HepG2 (cell line): ENCODE results near the gene CAPN2.

Experiments
- ATRX ChIP-seq: sonication (generic); formaldehyde crosslinking; IDR thresholded peaks from 2 replicates; pipeline ENCODE4 v1.4.0; 2020; ENCODE audit warnings: missing genetic modification reagents, borderline replicate concordance
- CBFB ChIP-seq: sonication (generic); formaldehyde crosslinking; IDR thresholded peaks from 2 replicates; pipeline ENCODE4 v1.4.0; 2020; ENCODE audit warnings: missing genetic modification reagents
- CREB1 ChIP-seq, 2 experiments: fragments of 450-650 bp in 1 of 2; IDR thresholded peaks; 2 replicates each; pipeline ENCODE4 v1.6.1; 2016 to 2017; ENCODE audit warnings: control low read depth in 1 of 2, mild to moderate bottlenecking in 1 of 2, missing compliant biosample characterization in 1 of 2, missing genetic modification characterization in 1 of 2
- CTCF ChIP-seq: sonication (generic); formaldehyde crosslinking; IDR thresholded peaks from 2 replicates; pipeline ENCODE4 v1.5.0; 2020; ENCODE audit warnings: mild to moderate bottlenecking, missing genetic modification reagents, moderate library complexity
- KDM4B ChIP-seq: sonication (generic); formaldehyde crosslinking; IDR thresholded peaks from 2 replicates; pipeline ENCODE4 v1.4.0; 2020; ENCODE audit warnings: missing genetic modification reagents
- MAFK ChIP-seq, 2 experiments: IDR thresholded peaks in 1 of 2; conservative IDR thresholded peaks in 1 of 2; 2 replicates each; pipeline ENCODE4 v1.6.1; 2011; ENCODE audit warnings: improper control_type of control experiment in 2 of 2, low read length in 2 of 2
- NR2F1 ChIP-seq, 2 experiments: fragments of 450-650 bp in 1 of 2; formaldehyde crosslinking in 1 of 2; IDR thresholded peaks; 2 replicates each; pipeline versions ENCODE4 v1.5.0 to v1.6.1; 2016 to 2020; ENCODE audit warnings: mild to moderate bottlenecking in 1 of 2, missing compliant biosample characterization in 1 of 2, missing genetic modification reagents in 1 of 2, moderate library complexity in 1 of 2
- POLR2AphosphoS2 ChIP-seq: IDR thresholded peaks from 2 replicates; pipeline ENCODE4 v1.6.1; 2011; ENCODE audit warnings: low read depth, low read length, improper control_type of control experiment
- RELA ChIP-seq: sonication (generic); formaldehyde crosslinking; IDR thresholded peaks from 2 replicates; pipeline ENCODE4 v1.4.0; 2020; ENCODE audit warnings: missing genetic modification reagents
- SMARCE1 ChIP-seq: fragments of 450-650 bp; IDR thresholded peaks from 2 replicates; pipeline ENCODE4 v1.6.1; 2017; ENCODE audit warnings: borderline replicate concordance
- SMC3 ChIP-seq: IDR thresholded peaks from 2 replicates; pipeline ENCODE4 v1.6.1; 2011; ENCODE audit warnings: low read length, improper control_type of control experiment
- TARDBP ChIP-seq: sonication (generic); formaldehyde crosslinking; IDR thresholded peaks from 2 replicates; pipeline ENCODE4 v1.8.0; 2022; ENCODE audit warnings: mild to moderate bottlenecking, missing genetic modification reagents
- TCF7L2 ChIP-seq: IDR thresholded peaks from 2 replicates; pipeline ENCODE4 v1.6.1; 2011; ENCODE audit warnings: mild to moderate bottlenecking, low read depth, low read length, moderate library complexity

- TF ChIP-seq NR2F1 (CRISPR knock-in tag; IDR thresholded peaks at IDR 0.05) (no peak), CBFB (no peak), TARDBP (CRISPR knock-in tag) (no peak), RELA (CRISPR knock-in tag) (no peak), KDM4B (CRISPR knock-in tag) (no peak), MAFK (conservative IDR thresholded peaks at IDR 0.05 in 1 of 2, IDR thresholded peaks at IDR 0.05 in 1 of 2; ENCODE audit: low read length in 2 of 2) (no peak), SMC3 (no peak), CREB1 (IDR thresholded peaks at IDR 0.05) (no peak), CREB1 (CRISPR knock-in tag; IDR thresholded peaks at IDR 0.05) (no peak), CTCF (CRISPR knock-in tag) (no peak), POLR2AphosphoS2 (no peak), ATRX (CRISPR knock-in tag) (no peak), TCF7L2 (no peak), SMARCE1 (no peak)
These were observed 7.1 kb upstream of the CAPN2 start for GRCh38 chr1:223704921-223705878.
